GM12873 (cell line): ENCODE measurements around the gene BIRC3.

ENCODE experiments used
- TF ChIP-seq, protein P1 (sequence below): IDR thresholded peaks from 2 replicates; pipeline ENCODE4 v1.5.1; 2012; ENCODE audit warnings: low read depth, mild to moderate bottlenecking, moderate library complexity, low read length, control low read depth; ENCODE audit not compliant: insufficient read depth; ENCODE audit errors: missing control alignments

The BIRC3 gene

DNA sequence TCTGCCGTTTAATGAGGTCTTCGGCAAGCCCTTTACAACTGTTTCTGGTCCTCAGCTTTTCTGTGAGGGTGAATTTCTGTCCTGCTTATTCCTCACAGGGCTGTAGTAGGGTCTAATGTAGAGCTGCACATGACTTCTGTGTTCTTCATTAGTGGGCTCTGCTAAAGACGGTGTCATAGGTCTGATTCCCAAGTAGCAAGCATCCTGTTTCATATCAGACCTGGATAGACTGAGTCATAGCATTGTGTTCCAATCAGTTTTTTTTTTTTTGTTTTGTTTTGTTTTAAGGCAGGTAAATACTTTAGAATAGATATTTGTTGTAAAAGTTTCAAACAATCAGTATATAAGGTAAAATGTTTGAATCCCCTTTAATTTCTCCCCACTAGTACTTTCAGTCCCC is 65.1 kb downstream of the BIRC3 start:
- TF ChIP-seq, protein P1, sequence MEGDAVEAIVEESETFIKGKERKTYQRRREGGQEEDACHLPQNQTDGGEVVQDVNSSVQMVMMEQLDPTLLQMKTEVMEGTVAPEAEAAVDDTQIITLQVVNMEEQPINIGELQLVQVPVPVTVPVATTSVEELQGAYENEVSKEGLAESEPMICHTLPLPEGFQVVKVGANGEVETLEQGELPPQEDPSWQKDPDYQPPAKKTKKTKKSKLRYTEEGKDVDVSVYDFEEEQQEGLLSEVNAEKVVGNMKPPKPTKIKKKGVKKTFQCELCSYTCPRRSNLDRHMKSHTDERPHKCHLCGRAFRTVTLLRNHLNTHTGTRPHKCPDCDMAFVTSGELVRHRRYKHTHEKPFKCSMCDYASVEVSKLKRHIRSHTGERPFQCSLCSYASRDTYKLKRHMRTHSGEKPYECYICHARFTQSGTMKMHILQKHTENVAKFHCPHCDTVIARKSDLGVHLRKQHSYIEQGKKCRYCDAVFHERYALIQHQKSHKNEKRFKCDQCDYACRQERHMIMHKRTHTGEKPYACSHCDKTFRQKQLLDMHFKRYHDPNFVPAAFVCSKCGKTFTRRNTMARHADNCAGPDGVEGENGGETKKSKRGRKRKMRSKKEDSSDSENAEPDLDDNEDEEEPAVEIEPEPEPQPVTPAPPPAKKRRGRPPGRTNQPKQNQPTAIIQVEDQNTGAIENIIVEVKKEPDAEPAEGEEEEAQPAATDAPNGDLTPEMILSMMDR = no peak

DNA sequence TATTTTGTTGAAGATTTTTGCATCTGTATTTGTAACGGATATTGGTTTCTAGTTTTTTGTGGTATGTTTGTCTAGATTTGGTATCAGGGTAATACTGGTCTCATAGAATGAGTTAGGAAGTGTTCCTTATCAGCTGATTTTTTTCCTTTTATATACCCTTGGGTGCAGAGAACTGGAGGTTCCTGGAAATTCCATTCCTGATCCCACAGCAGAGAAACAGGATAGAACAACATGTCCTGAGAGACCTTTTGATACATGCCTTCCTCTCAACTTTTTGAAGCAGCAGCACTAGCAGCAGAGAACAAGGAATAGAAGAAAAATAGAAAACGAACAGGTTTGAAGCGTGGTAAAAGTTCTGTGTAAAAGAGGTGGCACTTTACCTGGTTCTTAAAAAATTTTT is 66.6 kb downstream of the BIRC3 start:
- TF ChIP-seq, protein P1 = no peak

DNA sequence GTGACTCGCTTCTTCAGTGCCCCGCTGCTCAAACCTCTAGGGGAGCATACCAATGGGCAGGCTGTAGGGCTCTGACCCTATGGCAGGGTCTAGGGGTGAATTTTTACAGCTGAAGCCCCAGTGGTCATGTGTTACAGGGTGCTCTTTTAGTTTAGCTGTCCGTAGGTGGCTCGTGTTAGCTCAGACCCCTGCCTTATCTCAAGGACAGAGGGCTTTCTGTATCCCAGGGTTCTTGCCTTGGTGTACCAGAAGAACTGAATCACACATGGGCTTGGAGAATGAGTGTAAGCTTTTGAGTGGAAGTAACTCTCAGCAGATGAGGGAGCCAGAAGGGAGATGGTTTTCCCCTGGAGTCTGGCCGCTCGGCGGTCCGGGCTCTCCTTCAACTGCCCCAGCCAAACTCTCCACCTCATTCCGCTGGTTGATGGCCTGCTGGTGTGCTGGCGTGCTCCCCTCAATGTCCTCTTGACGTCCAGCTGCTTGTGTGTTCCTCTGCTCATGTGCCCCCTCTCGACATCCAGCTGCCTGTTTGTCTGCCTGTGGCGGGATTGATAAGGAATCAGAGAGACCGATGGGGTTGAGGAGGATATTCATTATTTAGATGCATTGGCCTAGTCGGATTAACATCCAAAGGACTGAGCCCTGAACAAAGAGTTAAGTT is 67.3 kb downstream of the BIRC3 start:
- TF ChIP-seq, protein P1 = no peak

DNA sequence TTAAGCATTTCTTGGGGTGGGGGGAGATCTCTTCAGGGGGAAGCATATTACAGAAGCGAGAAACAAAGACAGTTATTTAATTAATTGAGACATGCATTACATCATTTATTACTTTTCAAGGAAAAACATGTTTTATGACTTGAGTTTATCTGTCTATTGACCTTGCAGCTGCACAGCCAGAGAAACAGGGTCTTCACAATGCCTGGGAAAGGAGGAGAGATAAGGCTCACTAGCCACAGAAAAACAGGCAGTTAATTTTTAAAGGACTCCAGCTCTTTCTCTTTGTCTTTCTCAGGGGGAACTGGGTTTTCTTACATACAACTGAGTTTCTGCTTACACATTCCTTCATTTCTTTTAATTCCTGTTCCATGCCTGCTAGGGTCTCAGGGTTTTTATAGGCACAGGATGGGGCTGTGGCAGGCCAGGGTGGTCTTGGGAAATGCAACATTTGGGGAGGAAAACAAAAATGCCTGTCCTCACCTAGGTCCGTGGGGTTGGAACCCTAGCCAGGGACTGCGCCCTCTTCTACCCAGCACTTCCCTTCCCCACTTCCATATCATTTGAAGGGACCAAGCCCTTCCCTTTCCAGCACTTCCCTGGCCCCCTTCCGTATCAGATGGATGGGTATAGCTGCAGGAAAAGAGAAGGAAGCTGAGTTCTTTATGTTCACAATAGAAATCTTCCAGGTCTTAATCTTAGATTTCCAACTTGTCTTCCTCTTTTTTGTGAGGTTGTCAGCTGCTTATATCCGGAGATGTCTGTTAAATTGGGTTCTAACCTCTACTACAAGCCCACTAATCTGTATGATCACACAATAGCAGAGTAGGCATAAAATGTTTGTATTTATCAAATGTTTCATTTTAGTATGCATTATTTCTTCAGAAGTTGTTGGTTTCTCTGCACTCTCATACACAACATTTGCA is 68.1 kb downstream of the BIRC3 start:
- TF ChIP-seq, protein P1 = no peak

DNA sequence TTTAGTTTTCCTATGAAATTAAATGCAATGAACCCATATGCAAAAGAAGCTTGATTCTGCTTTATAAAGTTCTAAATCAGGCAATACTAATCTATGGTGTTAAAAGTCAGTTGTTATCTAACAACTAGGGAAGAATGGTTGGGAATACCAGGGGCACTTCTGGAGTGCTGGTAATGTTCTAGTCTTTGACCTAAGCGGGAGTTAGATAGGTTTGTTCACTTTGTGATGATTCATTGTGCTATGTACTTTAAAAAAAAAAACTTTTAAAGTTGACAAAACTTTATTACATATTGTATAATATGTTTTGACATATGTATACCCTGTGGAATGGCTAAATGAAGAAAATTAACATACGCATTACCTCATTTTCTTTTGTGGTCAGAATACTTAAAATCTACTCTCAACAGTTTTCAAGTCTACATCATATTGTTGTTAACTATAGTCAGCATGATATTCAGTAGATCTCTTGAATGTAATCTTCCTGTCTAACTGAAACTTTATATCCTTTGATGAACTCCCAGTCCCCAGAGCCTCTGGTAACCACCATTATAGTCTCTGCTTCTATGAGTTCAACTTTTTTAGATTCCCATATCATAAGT is 69.0 kb downstream of the BIRC3 start:
- TF ChIP-seq, protein P1 = no peak

DNA sequence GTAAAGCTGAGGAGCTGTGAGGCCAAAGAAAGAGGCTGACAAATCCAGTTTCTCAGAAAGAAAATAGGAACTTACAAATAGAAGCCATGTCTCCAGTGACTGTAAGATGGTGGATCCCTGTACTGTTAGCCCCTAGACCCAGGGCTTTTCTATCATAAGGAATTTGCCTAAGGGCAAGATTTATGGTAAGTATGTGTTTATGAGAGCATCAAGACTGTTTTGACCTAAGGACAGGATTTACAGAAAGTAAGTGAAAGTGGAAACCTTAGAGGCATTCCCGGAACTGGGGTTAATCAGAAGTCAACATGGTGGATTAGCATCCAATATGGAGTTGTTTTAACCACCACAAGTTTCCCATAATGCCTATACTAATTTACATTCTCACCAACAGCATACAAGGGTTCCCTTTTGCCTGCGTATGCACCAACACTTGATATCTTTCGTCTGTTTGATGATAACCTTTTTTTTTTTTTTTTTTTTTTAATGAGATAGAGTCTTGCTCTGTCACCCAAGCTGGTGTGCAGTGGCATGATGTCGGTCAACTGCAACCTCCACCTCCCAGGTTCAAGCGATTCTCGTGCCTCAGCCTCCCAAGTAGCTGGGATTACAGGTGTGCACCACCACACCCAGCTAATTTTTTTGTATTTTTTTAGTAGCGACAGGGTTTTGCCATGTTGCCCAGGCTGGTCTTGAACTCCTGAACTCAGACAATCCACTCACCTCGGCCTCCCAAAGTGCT is 69.9 kb downstream of the BIRC3 start:
- TF ChIP-seq, protein P1 = no peak
